ENCODE measurements around the gene CFAP97. TPM values are rescaled to one million over a fixed set of nuclear protein-coding genes. Genes with fewer than 3 reads are reported as not detected.
A peak's percentile ranks its signal among the peaks of the same experiment; 100 is the strongest.

The CFAP97 gene
- total and polyA plus RNA-seq, 9 of the 15 experiments (the other 6 are each of a cell fraction or from before 2014, with no cell fraction given), result 17.3 to 57.8 (median 44.4) TPM

DNA sequence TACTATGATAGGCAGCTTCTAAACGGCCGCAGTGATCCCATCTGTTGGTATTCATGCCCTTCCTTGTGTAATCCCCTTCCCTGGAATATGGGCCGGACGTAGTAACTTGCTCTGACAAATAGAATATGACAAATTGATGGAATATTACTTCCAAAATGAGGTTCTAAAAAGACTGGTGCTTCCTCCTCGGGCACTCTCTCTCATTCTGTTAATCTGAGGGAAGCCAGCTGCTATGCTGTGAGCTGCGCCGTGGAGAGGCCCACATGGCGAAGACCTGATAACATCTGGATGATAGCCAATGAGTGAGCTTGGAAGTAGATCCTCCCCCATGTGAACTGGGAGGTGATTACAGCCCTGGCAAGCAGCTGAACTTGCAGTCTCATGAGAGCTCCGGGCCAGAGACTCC, 88.0 kb downstream of the CFAP97 start (continued):
- TF ChIP-seq, protein P1, sequence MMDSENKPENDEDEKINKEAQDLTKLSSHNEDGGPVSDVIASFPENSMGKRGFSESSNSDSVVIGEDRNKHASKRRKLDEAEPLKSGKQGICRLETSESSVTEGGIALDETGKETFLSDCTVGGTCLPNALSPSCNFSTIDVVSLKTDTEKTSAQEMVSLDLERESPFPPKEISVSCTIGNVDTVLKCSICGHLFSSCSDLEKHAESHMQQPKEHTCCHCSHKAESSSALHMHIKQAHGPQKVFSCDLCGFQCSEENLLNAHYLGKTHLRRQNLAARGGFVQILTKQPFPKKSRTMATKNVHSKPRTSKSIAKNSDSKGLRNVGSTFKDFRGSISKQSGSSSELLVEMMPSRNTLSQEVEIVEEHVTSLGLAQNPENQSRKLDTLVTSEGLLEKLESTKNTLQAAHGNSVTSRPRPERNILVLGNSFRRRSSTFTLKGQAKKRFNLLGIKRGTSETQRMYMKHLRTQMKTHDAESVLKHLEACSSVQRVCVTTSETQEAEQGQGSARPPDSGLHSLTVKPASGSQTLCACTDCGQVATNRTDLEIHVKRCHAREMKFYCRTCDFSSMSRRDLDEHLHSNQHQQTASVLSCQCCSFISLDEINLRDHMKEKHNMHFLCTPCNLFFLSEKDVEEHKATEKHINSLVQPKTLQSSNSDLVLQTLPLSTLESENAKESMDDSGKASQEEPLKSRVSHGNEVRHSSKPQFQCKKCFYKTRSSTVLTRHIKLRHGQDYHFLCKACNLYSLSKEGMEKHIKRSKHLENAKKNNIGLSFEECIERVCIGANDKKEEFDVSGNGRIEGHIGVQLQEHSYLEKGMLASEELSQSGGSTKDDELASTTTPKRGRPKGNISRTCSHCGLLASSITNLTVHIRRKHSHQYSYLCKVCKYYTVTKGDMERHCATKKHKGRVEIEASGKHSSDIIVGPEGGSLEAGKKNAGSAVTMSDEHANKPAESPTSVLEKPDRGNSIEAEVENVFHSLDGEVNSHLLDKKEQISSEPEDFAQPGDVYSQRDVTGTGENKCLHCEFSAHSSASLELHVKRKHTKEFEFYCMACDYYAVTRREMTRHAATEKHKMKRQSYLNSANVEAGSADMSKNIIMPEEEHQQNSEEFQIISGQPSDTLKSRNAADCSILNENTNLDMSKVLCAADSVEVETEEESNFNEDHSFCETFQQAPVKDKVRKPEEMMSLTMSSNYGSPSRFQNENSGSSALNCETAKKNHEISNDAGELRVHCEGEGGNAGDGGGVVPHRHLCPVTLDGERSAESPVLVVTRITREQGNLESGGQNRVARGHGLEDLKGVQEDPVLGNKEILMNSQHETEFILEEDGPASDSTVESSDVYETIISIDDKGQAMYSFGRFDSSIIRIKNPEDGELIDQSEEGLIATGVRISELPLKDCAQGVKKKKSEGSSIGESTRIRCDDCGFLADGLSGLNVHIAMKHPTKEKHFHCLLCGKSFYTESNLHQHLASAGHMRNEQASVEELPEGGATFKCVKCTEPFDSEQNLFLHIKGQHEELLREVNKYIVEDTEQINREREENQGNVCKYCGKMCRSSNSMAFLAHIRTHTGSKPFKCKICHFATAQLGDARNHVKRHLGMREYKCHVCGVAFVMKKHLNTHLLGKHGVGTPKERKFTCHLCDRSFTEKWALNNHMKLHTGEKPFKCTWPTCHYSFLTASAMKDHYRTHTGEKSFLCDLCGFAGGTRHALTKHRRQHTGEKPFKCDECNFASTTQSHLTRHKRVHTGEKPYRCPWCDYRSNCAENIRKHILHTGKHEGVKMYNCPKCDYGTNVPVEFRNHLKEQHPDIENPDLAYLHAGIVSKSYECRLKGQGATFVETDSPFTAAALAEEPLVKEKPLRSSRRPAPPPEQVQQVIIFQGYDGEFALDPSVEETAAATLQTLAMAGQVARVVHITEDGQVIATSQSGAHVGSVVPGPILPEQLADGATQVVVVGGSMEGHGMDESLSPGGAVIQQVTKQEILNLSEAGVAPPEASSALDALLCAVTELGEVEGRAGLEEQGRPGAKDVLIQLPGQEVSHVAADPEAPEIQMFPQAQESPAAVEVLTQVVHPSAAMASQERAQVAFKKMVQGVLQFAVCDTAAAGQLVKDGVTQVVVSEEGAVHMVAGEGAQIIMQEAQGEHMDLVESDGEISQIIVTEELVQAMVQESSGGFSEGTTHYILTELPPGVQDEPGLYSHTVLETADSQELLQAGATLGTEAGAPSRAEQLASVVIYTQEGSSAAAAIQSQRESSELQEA (IDR thresholded peaks at IDR 0.05; ENCODE audit: low read depth), result no peak
- TF ChIP-seq, protein P2, sequence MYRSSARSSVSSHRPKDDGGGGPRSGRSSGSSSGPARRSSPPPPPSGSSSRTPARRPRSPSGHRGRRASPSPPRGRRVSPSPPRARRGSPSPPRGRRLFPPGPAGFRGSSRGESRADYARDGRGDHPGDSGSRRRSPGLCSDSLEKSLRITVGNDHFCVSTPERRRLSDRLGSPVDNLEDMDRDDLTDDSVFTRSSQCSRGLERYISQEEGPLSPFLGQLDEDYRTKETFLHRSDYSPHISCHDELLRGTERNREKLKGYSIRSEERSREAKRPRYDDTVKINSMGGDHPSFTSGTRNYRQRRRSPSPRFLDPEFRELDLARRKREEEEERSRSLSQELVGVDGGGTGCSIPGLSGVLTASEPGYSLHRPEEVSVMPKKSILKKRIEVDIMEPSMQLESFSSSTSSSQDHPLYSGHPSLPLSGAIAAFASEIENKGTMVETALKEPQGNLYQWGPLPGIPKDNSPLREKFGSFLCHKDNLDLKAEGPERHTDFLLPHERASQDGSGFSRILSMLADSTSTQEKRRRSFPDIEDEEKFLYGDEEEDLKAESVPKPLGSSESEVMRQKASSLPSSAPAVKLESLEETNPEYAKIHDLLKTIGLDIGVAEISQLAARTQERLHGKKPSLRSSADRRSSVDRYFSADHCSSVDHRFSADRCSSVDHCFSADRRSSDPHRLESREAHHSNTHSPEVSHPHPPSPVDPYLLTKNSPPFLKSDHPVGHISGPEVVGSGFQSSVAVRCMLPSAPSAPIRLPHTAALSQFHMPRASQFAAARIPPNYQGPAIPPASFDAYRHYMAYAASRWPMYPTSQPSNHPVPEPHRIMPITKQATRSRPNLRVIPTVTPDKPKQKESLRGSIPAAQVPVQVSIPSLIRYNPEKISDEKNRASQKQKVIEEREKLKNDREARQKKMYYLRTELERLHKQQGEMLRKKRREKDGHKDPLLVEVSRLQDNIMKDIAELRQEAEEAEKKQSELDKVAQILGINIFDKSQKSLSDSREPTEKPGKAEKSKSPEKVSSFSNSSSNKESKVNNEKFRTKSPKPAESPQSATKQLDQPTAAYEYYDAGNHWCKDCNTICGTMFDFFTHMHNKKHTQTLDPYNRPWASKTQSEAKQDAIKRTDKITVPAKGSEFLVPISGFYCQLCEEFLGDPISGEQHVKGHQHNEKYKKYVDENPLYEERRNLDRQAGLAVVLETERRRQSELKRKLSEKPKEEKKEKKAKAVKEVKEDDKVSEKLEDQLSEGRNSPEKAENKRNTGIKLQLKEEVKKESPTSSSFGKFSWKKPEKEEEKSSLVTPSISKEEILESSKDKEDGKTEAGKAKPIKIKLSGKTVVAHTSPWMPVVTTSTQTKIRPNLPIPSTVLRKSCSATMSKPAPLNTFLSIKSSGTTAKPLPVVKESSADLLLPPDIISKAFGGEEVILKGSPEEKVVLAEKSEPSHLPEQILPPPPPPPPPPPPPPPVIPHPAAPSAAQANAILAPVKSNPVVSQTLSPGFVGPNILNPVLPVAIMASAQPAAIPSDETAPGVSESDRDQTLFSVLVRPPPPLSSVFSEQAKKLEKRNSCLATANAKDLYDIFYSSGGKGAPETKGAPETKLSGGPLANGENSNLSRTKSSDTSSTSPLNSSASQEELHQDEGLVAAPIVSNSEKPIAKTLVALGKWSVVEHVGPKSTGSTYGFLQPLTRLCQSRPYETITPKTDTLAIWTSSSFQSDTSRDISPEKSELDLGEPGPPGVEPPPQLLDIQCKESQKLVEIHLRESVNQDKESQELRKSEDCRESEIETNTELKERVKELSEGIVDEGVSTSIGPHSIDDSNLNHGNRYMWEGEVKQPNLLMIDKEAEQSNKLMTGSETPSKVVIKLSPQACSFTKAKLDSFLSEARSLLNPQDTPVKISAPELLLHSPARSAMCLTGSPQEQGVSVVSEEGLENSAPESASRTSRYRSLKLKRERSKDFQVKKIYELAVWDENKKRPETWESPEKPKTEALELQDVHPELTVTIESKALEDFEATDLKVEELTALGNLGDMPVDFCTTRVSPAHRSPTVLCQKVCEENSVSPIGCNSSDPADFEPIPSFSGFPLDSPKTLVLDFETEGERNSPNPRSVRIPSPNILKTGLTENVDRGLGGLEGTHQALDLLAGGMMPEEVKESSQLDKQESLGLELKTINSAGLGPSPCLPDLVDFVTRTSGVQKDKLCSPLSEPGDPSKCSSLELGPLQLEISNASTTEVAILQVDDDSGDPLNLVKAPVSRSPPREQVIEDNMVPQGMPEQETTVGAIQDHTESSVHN (IDR thresholded peaks at IDR 0.05; ENCODE audit: borderline replicate concordance in 1 of 2, low read depth in 1 of 2), result peak in 1 of 2 experiments; percentile 52; a peak in 1 of 4 replicates
